Osteocyte (in vitro differentiated cells): ENCODE results near the gene ZNF493. TPM values are rescaled to one million over a fixed set of nuclear protein-coding genes. Genes with fewer than 3 reads are reported as not detected.

Experiments
- DNase-seq: peaks from one replicate; pipeline ENCODE4 v3.0.0; 2021; ENCODE audit warnings: mixed read lengths; ENCODE audit not compliant: unreplicated experiment; ENCODE audit errors: extremely low spot score
- H3K27ac Mint-ChIP-seq: one replicate; pipeline ENCODE4 v1.8.0; 2021; ENCODE audit warnings: mild to moderate bottlenecking, mixed read lengths; ENCODE audit not compliant: unreplicated experiment
- H3K27me3 Mint-ChIP-seq: one replicate; pipeline ENCODE4 v1.8.0; 2021; ENCODE audit warnings: mixed read lengths; ENCODE audit not compliant: unreplicated experiment
- H3K36me3 Mint-ChIP-seq: one replicate; pipeline ENCODE4 v1.8.0; 2021; ENCODE audit warnings: mixed read lengths; ENCODE audit not compliant: unreplicated experiment
- H3K4me1 Mint-ChIP-seq: one replicate; pipeline ENCODE4 v1.8.0; 2021; ENCODE audit warnings: mixed read lengths; ENCODE audit not compliant: unreplicated experiment
- H3K4me3 Mint-ChIP-seq: one replicate; pipeline ENCODE4 v1.8.0; 2021; ENCODE audit warnings: mild to moderate bottlenecking, moderate library complexity, mixed read lengths; ENCODE audit not compliant: unreplicated experiment
- H3K9me3 Mint-ChIP-seq: one replicate; pipeline ENCODE4 v1.8.0; 2021; ENCODE audit warnings: mixed read lengths; ENCODE audit not compliant: unreplicated experiment
- total RNA-seq: library from RNA; stranded (reverse); gene quantifications from 2 replicates; pipeline ENCODE4 v1.2.1, GENCODE V29; 2021
- TF ChIP-seq, protein P1 (sequence below): fragments of 200-600 bp; sonication (generic); IDR thresholded peaks from 2 replicates; pipeline ENCODE4 v1.5.0; 2021; ENCODE audit warnings: antibody characterized with exemption, mild to moderate bottlenecking, moderate library complexity

The ZNF493 gene
- total RNA-seq, 1 donor from 2014 or later: 21.0 TPM

DNA sequence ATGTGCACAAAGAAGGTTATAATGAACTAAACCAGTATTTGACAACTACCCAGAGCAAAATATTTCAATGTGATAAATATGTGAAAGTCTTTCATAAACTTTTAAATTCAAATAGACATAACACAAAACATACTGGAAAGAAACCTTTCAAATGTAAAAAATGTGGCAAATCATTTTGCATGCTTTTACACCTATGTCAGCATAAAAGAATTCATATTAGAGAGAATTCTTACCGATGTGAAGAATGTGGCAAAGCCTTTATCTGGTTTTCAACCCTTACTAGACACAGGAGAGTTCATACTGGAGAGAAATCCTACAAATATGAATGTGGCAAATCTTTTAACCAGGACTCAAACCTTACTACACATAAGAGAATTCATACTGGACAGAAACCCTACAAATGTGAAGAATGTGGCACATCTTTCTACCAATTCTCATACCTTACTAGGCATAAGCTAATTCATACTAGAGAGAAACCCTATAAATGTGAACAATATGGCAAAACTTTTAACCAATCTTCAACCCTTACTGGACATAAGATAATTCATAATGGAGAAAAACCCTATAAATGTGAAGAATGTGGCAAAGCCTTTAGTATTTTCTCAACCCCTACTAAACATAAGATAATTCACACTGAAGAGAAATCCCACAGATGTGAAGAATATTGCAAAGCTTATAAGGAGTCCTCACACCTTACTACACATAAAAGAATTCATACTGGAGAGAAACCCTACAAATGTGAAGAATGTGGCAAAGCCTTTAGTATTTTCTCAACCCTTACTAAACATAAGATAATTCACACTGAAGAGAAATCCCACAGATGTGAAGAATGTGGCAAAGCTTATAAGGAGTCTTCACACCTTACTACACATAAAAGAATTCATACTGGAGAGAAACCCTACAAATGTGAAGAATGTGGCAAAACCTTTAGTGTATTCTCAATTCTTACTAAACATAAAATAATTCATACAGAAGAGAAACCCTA is 26.4 kb downstream of the ZNF493 start:
- Mint-ChIP-seq H3K4me1 (no peaks in the 10 kb centered on the region), H3K9me3 (peaks cover 66% of the 10 kb centered on the region), H3K4me3 (no peak overlapping the region), H3K27ac (no peak overlapping the region), H3K27me3 (no peaks in the 10 kb centered on the region), H3K36me3 (peaks cover 42% of the 10 kb centered on the region)
- no peak for DNase-seq
- TF ChIP-seq, protein P1, sequence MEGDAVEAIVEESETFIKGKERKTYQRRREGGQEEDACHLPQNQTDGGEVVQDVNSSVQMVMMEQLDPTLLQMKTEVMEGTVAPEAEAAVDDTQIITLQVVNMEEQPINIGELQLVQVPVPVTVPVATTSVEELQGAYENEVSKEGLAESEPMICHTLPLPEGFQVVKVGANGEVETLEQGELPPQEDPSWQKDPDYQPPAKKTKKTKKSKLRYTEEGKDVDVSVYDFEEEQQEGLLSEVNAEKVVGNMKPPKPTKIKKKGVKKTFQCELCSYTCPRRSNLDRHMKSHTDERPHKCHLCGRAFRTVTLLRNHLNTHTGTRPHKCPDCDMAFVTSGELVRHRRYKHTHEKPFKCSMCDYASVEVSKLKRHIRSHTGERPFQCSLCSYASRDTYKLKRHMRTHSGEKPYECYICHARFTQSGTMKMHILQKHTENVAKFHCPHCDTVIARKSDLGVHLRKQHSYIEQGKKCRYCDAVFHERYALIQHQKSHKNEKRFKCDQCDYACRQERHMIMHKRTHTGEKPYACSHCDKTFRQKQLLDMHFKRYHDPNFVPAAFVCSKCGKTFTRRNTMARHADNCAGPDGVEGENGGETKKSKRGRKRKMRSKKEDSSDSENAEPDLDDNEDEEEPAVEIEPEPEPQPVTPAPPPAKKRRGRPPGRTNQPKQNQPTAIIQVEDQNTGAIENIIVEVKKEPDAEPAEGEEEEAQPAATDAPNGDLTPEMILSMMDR: no peak

DNA sequence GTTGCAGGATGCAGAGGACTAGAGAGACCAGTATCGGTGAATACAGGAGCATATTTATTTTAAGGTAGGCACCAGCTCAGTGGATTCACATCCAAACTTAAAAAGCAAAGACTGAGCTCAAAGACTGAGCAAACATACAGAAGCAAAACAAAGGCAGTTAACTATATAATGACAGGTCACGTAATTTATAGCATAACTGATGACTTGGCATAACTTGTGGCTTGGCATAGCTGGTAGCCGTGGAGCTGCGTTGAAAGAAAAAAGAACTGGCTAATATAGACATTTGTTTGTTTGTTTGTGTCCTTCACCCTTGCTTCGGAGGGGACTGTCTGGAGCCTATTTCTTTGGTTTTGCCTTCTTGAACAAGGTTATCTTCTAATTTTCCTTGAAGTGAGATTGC is 33.7 kb downstream of the ZNF493 start:
- Mint-ChIP-seq H3K36me3 (peaks cover 8% of the 10 kb centered on the region), H3K27me3 (no peaks in the 10 kb centered on the region), H3K4me1 (no peaks in the 10 kb centered on the region), H3K9me3 (peaks cover 48% of the 10 kb centered on the region), H3K27ac (no peak overlapping the region), H3K4me3 (no peak overlapping the region)
- TF ChIP-seq, protein P1: no peak
- DNase-seq: no peak

DNA sequence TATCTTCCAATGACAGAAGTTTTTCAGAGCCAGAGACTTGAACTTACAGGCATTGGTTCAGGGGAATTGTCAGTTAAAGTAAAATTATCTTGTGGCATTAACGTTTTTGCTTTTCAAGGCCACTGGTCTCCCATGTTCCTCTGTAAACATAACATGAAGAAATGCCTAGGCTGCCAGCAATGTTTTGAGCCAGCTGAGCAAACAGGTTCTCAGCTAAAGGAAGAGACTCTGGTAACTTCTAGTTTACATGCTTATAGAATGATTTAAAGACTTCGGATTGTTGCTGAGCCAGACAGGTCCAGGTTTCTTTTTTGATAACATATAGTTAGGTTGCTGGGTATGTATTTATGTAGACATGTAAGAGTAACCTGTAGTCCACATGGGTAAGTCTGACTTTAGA is 35.7 kb downstream of the ZNF493 start:
- no peak overlapping the region for H3K27ac Mint-ChIP-seq
- TF ChIP-seq, protein P1: no peak
- no peak overlapping the region for H3K4me3 Mint-ChIP-seq
- no peak for DNase-seq
- no peaks in the 10 kb centered on the region for H3K4me1 Mint-ChIP-seq
- peaks cover 5% of the 10 kb centered on the region for H3K36me3 Mint-ChIP-seq
- peaks cover 35% of the 10 kb centered on the region for H3K9me3 Mint-ChIP-seq
- no peaks in the 10 kb centered on the region for H3K27me3 Mint-ChIP-seq

DNA sequence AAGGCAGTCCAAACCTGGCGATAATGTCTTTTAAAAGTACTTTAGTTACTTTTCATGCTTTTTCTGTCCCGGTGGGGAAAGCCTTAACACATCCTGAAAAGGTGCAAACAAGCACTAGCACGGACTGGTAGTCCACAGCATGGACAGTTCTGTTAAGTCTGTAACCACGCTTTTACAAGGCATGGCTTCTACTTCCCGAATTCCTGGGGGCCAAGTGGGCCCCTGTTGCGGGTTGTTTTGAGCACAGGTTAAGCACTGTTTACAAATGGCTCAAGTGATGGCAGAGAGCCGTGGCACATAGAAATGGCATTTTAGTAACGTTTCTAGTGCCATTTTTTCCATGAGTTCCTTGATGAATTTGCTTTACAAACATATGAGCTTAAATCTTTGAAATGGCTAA is 37.6 kb downstream of the ZNF493 start:
- no peak overlapping the region for H3K4me3 Mint-ChIP-seq
- H3K27me3 Mint-ChIP-seq: no peaks in the 10 kb centered on the region
- TF ChIP-seq, protein P1: no peak
- H3K27ac Mint-ChIP-seq: no peak overlapping the region
- H3K36me3 Mint-ChIP-seq: peaks cover 5% of the 10 kb centered on the region
- peaks cover 36% of the 10 kb centered on the region for H3K9me3 Mint-ChIP-seq
- DNase-seq: no peak
- H3K4me1 Mint-ChIP-seq: no peaks in the 10 kb centered on the region

DNA sequence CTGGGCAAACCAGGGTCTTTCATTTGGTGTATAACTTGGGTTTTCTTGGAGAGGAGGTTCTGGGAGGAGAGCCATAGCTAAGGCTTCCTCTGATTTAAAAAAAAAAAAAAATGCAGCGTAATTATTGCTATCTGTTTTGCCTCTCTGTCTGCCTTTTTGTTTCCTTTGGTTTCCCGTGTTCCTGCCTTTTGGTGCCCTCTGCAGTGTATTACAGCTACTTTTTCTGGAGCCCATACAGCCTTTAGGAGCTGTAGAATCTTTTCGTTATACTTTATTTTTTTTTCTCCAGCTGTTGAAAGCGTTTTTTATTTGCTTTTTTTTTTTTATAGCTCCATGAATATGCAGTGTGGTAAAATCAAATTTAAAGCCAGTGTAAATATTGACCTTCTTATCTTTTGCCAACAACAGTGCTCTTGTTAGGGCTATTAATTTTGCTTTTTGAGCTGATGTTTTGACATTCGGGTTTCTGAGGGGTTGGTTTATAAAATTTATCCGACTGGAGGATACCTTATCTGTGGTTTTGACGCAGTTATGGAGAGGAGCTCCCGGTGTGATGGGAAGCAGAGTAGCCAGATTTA is 38.1 kb downstream of the ZNF493 start:
- H3K27ac Mint-ChIP-seq: no peak overlapping the region
- H3K9me3 Mint-ChIP-seq: peaks cover 35% of the 10 kb centered on the region
- H3K4me1 Mint-ChIP-seq: no peaks in the 10 kb centered on the region

More for the DNA sequence above, 38.1 kb downstream of the ZNF493 start:
- no peak overlapping the region for H3K4me3 Mint-ChIP-seq
- TF ChIP-seq, protein P1: no peak
- no peaks in the 10 kb centered on the region for H3K27me3 Mint-ChIP-seq
- no peak for DNase-seq
- H3K36me3 Mint-ChIP-seq: peaks cover 2% of the 10 kb centered on the region
